Embryonic facial prominence (tissue), 1 donor: ENCODE measurements around the gene NOSTRIN.
"Not testable (repeated sequence)": the region's sequence is repeated elsewhere in the genome, so short reads cannot be mapped to it uniquely, and the experiment has no call there.

Experiments
- DNase-seq: peaks from one replicate; pipeline ENCODE4 v3.0.0-alpha.2; 2016; ENCODE audit errors: extremely low spot score

Gene NOSTRIN

GRCh38 chr2:168882163-168882562 is 79.7 kb downstream of the NOSTRIN start:
- DNase-seq, result not testable (repeated sequence)

DNA sequence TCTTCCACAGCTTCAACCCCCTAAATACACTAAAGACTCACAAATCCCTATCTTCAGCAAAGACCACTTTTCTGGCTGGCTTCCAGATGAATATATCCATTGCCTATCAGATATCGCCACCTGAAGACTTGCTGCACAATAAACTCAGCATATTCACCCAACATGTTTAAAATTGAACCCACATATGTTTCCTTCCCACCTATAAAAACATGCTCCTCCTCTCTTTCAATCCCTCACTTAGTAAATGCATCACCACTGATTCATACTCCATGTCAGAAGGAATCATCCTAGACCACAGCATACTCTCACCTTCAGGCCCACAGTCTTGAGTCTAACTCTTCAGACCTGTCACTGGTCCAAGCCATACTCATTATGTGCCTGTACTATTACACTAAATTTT is 82.5 kb downstream of the NOSTRIN start:
- no peak for DNase-seq

- no peak for DNase-seq
Measured at GRCh38 chr2:168889635-168890005, 87.2 kb downstream of the NOSTRIN start.

DNA sequence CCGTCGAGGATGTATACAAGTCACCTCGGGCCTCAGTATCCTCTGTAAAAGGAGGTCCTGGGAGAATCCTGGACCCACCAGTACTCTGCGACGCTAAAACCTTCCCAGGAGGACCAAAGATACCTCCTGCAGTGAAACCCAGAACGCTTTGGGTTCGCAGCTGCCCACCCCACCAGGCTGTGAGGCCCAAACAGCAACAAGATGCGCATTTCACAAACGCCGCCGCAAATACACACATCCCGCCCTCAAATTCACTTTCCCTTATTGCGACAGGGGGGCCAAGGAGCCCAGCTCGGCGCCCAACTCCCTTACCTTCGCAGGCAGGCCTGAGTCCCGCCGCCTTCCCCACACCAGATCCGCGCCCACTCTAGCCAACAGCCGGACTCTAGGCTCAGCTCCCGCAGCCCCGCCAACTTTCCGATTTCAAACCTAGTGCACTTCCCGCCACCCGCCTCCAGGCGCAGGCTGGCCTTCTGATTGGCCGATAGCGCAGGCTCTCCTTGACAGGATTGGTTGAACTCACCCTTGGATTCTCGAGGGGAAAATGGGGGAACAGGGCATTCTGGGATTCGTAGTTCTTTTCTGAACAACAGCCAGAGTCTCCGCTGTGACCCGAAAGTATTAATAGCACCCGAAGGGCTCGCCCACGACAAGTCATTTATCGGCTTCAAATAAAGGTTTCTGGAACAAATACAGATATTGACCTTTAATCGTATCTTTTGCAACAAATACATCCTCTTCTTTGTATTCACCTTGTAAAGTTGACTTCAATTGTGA is 87.8 kb downstream of the NOSTRIN start, which contains the start of gene SPC25:
Gene SPC25, minus strand, starts transcription at position 425 of the 777 bp plus-strand sequence. CDS start 911 bp downstream, outside the sequence.
- DNase-seq, result peak; percentile 82

- no peak for DNase-seq
Measured at GRCh38 chr2:168892327-168892726, 89.9 kb downstream of the NOSTRIN start.

- DNase-seq, result no peak
Measured at GRCh38 chr2:168894101-168894500, 91.7 kb downstream of the NOSTRIN start.

- DNase-seq, result no peak
Measured at GRCh38 chr2:168894720-168895119, 92.3 kb downstream of the NOSTRIN start.

GRCh38 chr2:168895771-168896170 is 93.3 kb downstream of the NOSTRIN start:
- no peak for DNase-seq

- no peak for DNase-seq
Measured at GRCh38 chr2:168896783-168897182, 94.3 kb downstream of the NOSTRIN start.

- DNase-seq, result no peak
Measured at GRCh38 chr2:168897449-168897848, 95.0 kb downstream of the NOSTRIN start.

GRCh38 chr2:168901003-168901402 is 98.6 kb downstream of the NOSTRIN start, which contains the start of gene G6PC2:
Gene G6PC2, plus strand, starts transcription at chr2:168901291. Its CDS starts 41 bp downstream, at chr2:168901332.
- DNase-seq, result no peak

- DNase-seq, result no peak
Measured at GRCh38 chr2:168903888-168904287, 101.5 kb downstream of the NOSTRIN start.

DNA sequence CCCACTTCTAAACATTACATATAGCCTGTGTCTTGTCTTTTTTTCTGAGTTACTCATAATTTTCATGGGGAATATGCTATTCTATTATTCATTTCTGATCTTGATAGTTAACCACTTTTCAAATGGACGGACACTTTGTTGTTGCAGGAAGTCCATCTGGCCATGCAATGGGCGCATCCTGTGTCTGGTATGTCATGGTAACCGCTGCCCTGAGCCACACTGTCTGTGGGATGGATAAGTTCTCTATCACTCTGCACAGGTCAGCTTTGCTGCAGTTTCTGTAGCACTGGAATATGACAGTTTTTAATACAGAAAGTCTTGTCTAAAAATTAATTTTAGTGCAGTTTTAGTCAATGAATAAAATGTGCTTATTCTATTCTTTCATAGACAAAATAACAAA is 101.9 kb downstream of the NOSTRIN start:
- DNase-seq, result no peak

DNA sequence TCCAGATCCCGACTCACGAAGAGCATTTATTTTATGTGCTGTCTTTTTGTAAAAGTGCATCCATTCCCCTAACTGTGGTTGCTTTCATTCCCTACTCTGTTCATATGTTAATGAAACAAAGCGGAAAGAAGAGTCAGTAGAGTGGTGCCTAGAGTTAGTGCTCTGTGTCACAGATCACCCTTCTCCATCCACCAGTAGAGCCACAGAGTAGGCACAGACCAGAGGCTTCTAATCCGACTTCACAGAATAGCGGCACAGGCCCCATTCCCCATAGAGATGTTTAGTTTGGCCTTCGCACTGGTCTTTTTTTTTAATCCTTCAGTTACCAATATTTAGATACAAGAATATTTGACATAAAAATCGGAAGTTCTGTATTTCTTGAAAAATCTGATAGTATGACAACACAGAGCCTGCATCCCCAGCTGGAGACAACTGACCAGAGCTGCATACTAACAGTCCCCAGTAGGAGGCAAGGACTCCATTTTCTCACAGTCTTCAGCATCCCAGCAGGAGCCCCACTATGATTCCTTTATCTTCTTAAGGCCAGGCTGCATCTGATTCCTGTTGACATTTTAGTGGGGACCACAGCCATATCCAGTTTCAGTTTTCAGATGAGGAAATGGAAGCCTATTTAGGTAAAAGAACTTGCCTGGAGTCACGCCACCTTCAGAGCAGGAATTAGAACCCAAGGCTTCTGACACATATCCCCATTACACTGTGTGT is 105.7 kb downstream of the NOSTRIN start:
- no peak for DNase-seq

GRCh38 chr2:168910330-168910729 is 107.9 kb downstream of the NOSTRIN start:
- no peak for DNase-seq

DNA sequence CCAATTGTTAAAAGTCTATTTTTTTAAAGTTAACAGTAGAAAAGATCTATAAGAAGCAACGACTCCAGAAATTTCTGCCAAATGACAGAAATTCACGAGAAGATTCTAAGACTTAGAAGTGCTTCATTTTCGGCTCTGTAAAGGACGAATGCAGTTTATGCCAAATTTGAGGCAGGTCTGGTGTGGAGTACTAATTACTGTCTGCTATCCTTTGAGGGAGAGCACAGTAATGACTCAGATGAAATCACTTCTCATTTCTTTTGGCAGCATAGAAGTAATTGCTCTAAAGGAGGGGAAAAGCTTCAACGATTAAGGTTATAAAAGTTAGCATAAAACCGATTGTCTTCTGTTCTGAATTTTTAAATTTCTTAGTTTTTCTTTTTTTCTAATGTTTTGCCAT is 110.0 kb downstream of the NOSTRIN start:
- no peak for DNase-seq

DNA sequence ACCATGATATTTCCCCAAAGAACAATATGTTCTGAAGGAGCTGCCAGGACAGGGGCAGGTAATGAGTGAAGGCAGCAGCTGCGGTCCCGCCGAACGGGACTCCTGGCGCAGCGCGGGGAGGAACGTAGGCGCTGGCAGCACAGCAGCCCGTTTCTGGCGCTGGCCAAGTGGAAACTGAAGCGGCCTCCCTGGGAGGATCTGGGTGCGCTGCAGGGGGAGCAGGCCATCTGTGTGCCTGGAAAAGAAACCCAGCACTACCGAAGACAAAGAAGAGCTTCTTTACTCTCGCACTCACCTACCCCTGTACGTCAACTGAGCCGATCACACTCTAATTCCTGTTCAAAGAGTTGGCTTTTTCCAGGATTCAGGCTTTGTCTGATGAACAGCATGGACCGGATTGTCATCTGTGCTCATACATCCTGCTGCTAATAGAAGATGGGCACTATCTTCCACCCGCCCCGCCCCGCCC is 110.5 kb downstream of the NOSTRIN start:
- DNase-seq, result no peak

DNA sequence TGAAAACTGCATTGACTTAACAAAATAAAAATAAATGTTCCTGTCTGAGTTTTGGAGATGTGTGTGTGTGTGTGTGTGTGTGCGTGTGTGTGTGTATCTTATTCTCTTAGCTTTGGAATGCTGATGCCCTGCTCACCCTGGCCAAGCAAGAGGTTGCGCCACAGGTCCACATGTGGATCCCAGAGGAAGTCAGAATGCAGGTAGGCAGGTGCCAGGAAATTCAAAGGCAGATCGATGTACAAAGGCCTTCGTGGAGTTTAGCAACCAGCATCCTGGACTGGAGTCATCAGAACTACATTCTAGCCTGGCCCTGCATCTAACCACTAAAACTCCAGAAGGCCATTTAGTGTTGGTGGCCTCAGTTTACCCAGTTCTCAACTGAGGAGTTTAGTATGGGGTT is 111.1 kb downstream of the NOSTRIN start:
- DNase-seq, result no peak
